Central memory CD8-positive, alpha-beta T cell (primary cell): Measurements from ENCODE around the gene KIAA1217.

ENCODE experiments used
- ATAC-seq: fragments of 150-1000 bp; cut with Tn5 transposase; replicated peaks from 2 replicates; pipeline ENCODE4 v1.10.0; 2022; ENCODE audit warnings: mild to moderate bottlenecking, moderate FRiP score, moderate number of reproducible peaks; ENCODE audit not compliant: poor library complexity, severe bottlenecking; ENCODE audit errors: extremely low read depth
- DNase-seq, 2 donors: peaks; one replicate each; pipeline ENCODE4 v3.0.0; 2021; ENCODE audit warnings: low spot score in 2 of 2
- H3K27ac Mint-ChIP-seq: one replicate; pipeline ENCODE4 v1.8.0; 2022; ENCODE audit warnings: low read depth, mild to moderate bottlenecking, moderate library complexity, mixed read lengths
- H3K27me3 Mint-ChIP-seq: one replicate; pipeline ENCODE4 v1.8.0; 2022; ENCODE audit warnings: mixed read lengths
- H3K36me3 Mint-ChIP-seq: one replicate; pipeline ENCODE4 v1.8.0; 2022; ENCODE audit warnings: mild to moderate bottlenecking, moderate library complexity, mixed read lengths; ENCODE audit not compliant: insufficient read depth
- H3K4me1 Mint-ChIP-seq: one replicate; pipeline ENCODE4 v1.8.0; 2022; ENCODE audit warnings: mixed read lengths
- H3K4me3 Mint-ChIP-seq: one replicate; pipeline ENCODE4 v1.8.0; 2022; ENCODE audit warnings: mild to moderate bottlenecking, moderate library complexity, mixed read lengths
- H3K9me3 Mint-ChIP-seq: one replicate; pipeline ENCODE4 v1.8.0; 2022; ENCODE audit warnings: mixed read lengths

Gene KIAA1217

DNA sequence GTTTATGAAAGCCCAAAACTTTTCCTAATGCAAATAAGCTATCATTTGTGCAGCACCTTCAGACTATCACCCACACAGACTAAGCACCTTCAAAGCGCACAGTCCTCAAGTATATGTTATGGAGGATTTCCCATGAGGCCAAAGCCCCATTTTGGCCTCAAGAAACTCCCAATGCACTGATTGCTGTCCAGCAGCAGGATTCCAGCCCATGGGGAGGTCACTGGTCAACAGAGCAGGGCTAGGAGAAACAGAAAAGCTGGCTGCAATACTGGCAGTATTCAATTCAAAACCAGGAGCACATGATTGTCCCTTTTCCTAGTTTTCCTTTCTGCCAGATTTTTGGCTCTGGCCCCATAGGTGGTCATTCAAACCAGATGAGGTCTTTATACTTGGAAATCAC, 24.5 kb upstream of the KIAA1217 start:
- DNase-seq (no peak), ATAC-seq (no peak)

DNA sequence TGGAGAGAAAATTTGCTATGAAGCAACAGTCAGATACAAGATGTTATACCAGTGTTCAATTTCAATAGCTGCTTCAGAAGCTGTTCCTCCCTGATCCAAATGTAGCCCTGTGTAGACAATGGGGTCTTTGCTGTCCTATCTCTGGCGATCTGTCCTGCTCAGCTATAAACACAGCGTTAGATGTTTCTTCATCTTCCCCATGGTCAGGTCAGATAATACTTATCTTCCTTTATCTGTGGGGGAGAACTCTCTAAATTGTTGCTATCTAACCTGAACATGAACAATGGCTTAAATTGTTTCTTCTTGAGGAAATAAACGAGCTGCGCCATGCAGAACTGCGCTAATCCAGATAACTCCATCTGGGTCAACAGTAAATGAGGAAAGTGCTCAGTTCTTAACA, 15.6 kb upstream of the KIAA1217 start:
- no peak overlapping the region for H3K27ac Mint-ChIP-seq
- DNase-seq = no peak
- H3K27me3 Mint-ChIP-seq = no peaks in the 10 kb centered on the region
- no peaks in the 10 kb centered on the region for H3K4me1 Mint-ChIP-seq
- no peak for ATAC-seq
- H3K4me3 Mint-ChIP-seq = no peak overlapping the region
- H3K9me3 Mint-ChIP-seq = no peaks in the 10 kb centered on the region
- H3K36me3 Mint-ChIP-seq = no peaks in the 10 kb centered on the region

More for the DNA sequence above, 24.5 kb upstream of the KIAA1217 start:
- Mint-ChIP-seq H3K27ac (no peak overlapping the region), H3K9me3 (peaks cover 4% of the 10 kb centered on the region), H3K4me1 (no peaks in the 10 kb centered on the region), H3K4me3 (no peak overlapping the region), H3K27me3 (no peaks in the 10 kb centered on the region), H3K36me3 (no peaks in the 10 kb centered on the region)

DNA sequence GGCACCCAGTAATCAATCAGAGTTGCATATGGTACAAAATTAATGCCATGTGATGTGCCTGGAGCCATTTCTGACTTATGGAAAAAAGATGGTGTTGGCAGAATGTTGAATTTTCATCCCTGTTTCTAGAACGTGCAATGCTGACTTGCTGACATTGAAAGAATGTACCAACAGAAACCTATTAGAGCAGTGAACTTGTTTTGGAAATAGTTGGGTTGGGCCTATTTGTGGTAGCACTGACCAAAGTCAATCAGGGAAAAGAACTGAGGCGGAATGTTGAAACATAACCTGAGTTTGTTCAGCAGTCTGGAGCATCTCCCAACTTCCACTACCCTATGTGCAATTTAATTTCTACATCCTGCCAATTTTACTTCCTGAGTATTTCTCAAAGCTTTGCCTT, 11.7 kb upstream of the KIAA1217 start:
- Mint-ChIP-seq H3K27ac (no peak overlapping the region), H3K4me1 (no peaks in the 10 kb centered on the region), H3K9me3 (no peaks in the 10 kb centered on the region)

GRCh38 chr10:24201503-24202180, 7.3 kb upstream of the KIAA1217 start:
- Mint-ChIP-seq H3K27me3 (peaks cover 9% of the 10 kb centered on the region), H3K9me3 (no peaks in the 10 kb centered on the region), H3K27ac (no peak overlapping the region), H3K36me3 (no peaks in the 10 kb centered on the region), H3K4me3 (no peak overlapping the region), H3K4me1 (no peaks in the 10 kb centered on the region)
- ATAC-seq (no peak), DNase-seq (no peak)

More for the DNA sequence above, 11.7 kb upstream of the KIAA1217 start:
- no peak overlapping the region for H3K4me3 Mint-ChIP-seq
- ATAC-seq = no peak
- no peaks in the 10 kb centered on the region for H3K27me3 Mint-ChIP-seq
- no peaks in the 10 kb centered on the region for H3K36me3 Mint-ChIP-seq
- no peak for DNase-seq

DNA sequence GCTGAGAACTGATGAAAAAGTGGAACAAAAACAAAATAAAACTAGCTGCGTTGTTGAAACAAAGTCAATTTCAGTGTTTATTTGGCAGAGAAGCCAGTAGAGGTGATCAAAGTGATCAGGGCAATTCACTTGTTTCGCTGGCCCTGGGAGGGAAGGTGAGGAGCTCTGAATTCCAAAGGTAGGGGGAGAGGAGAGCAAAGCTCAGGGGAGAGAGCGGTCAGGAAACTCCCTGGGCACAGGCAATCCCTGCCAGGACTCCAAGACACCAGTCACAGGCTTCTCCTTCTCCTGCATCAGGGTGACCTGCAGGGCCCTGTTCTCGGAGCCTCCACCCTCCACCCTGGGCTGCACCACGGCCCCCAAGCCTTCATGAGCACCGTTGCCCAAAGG, 6.8 kb upstream of the KIAA1217 start:
- Mint-ChIP-seq H3K27ac (no peak overlapping the region), H3K9me3 (no peaks in the 10 kb centered on the region), H3K27me3 (peaks cover 13% of the 10 kb centered on the region), H3K36me3 (no peaks in the 10 kb centered on the region), H3K4me1 (no peaks in the 10 kb centered on the region), H3K4me3 (no peak overlapping the region)
- ATAC-seq = no peak
- no peak for DNase-seq

DNA sequence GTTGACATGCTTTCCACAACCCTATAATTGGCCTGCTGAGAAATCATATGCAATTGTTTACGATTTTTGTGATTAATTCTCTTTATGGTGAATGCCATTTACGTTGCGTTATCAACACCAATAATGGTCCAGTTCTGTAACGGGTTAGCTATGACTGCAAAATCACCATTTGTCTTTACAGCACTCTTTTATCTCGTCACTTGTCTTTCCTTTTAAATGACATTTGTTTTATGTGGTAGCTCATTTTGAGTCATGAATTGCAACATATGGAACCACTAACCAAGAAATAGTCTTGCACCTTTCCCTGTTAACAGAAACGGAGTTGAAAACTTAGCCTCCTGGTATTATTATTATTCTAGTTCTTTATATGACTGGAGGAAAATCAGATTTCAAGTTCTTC, 3.1 kb upstream of the KIAA1217 start:
- Mint-ChIP-seq H3K4me1 (no peaks in the 10 kb centered on the region), H3K27me3 (peaks cover 49% of the 10 kb centered on the region), H3K36me3 (peaks cover 2% of the 10 kb centered on the region), H3K9me3 (no peaks in the 10 kb centered on the region), H3K27ac (no peak overlapping the region), H3K4me3 (no peak overlapping the region)
- DNase-seq (no peak), ATAC-seq (no peak)

DNA sequence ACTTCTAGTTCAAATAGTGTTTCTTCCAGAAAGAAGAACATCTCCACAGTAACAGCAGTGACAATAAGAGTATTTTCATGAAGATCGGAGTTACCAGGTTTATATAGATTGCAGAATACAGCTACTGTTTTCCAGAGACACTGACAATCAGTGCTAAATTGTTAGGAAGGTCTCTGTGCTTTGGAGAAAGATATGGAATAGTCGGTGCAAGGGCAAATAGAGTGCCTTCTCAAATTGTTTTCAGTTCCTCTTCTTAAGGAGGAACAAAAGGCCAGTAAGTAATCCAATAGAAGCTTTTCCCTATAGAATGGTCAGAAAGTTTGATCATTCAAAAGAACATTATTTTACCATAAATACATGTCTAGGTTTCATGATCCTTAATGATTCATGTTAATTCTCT, 2.6 kb upstream of the KIAA1217 start:
- no peaks in the 10 kb centered on the region for H3K9me3 Mint-ChIP-seq
- H3K4me1 Mint-ChIP-seq = no peaks in the 10 kb centered on the region
- H3K4me3 Mint-ChIP-seq = no peak overlapping the region
- H3K36me3 Mint-ChIP-seq = peaks cover 2% of the 10 kb centered on the region
- peaks cover 49% of the 10 kb centered on the region for H3K27me3 Mint-ChIP-seq
- no peak for DNase-seq
- no peak for ATAC-seq
- no peak overlapping the region for H3K27ac Mint-ChIP-seq

- H3K27me3 Mint-ChIP-seq = peaks cover 49% of the 10 kb centered on the region
- H3K27ac Mint-ChIP-seq = no peak overlapping the region
- H3K9me3 Mint-ChIP-seq = no peaks in the 10 kb centered on the region
- ATAC-seq (no peak), DNase-seq (no peak)
- H3K36me3 Mint-ChIP-seq = peaks cover 2% of the 10 kb centered on the region
- no peak overlapping the region for H3K4me3 Mint-ChIP-seq
- H3K4me1 Mint-ChIP-seq = no peaks in the 10 kb centered on the region
These were observed 2.0 kb upstream of the KIAA1217 start for GRCh38 chr10:24206926-24207325.

GRCh38 chr10:24207341-24207740, 1.6 kb upstream of the KIAA1217 start:
- Mint-ChIP-seq H3K9me3 (no peaks in the 10 kb centered on the region), H3K27ac (no peak overlapping the region), H3K4me1 (no peaks in the 10 kb centered on the region), H3K4me3 (no peak overlapping the region), H3K36me3 (peaks cover 2% of the 10 kb centered on the region), H3K27me3 (peaks cover 49% of the 10 kb centered on the region)
- no peak for DNase-seq
- ATAC-seq = no peak

DNA sequence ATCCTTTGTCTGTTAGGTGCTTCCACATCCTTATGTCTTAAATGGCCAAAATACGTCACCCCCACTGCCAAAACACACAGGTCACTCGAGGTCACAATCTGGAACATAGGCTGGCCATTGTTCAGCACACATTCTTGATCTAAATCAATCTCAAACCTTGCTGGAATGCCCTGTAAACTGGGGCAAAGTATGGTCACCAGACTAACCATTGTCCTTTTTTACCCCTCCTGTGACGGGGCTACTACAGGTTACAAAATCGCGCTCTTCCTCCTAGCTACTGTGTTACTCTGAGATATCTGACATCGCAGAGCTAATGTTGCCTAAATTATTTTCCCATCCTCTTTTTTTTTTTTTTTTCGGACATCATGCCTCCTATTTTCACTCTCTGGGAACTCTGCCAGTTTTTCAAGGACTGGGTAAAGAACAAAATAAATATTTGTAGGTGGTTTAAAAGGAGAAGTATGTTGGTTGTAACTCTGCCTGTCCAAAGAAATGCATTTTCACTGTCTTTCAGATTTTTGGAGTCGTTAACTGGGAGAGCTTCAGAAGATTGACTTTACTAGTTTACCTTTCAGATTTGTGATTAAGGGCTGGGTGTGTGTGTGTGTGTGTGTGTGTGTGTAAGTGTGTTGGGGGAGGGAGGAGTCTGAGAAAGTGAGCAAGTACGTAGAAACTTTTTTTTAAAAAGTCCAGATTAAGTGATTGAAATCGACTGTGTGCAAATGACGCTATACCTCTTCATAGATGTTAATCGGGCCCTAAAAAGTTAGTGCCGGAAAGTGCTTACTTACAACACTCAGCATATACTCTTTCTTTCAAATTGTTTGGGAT, 942 bp upstream of the KIAA1217 start:
- ATAC-seq (no peak), DNase-seq (no peak)
- no peaks in the 10 kb centered on the region for H3K9me3 Mint-ChIP-seq
- no peaks in the 10 kb centered on the region for H3K4me1 Mint-ChIP-seq
- H3K36me3 Mint-ChIP-seq = peaks cover 2% of the 10 kb centered on the region
- H3K4me3 Mint-ChIP-seq = no peak overlapping the region
- H3K27me3 Mint-ChIP-seq = peaks cover 49% of the 10 kb centered on the region
- no peak overlapping the region for H3K27ac Mint-ChIP-seq

GRCh38 chr10:24209432-24209771, 464 bp downstream of the KIAA1217 start:
- H3K27me3 Mint-ChIP-seq = peaks cover 49% of the 10 kb centered on the region
- no peak overlapping the region for H3K27ac Mint-ChIP-seq
- H3K9me3 Mint-ChIP-seq = no peaks in the 10 kb centered on the region
- DNase-seq = no peak
- no peaks in the 10 kb centered on the region for H3K4me1 Mint-ChIP-seq
- H3K36me3 Mint-ChIP-seq = peaks cover 2% of the 10 kb centered on the region
- no peak overlapping the region for H3K4me3 Mint-ChIP-seq
- no peak for ATAC-seq

GRCh38 chr10:24209946-24210491, 1.1 kb downstream of the KIAA1217 start:
- Mint-ChIP-seq H3K27ac (no peak overlapping the region), H3K36me3 (peaks cover 2% of the 10 kb centered on the region), H3K27me3 (peaks cover 49% of the 10 kb centered on the region), H3K9me3 (no peaks in the 10 kb centered on the region), H3K4me3 (no peak overlapping the region), H3K4me1 (no peaks in the 10 kb centered on the region)
- no peak for ATAC-seq
- DNase-seq = no peak

GRCh38 chr10:24210501-24210900, 1.6 kb downstream of the KIAA1217 start:
- DNase-seq (no peak), ATAC-seq (no peak)
- Mint-ChIP-seq H3K27ac (no peak overlapping the region), H3K4me3 (no peak overlapping the region), H3K27me3 (peaks cover 49% of the 10 kb centered on the region), H3K9me3 (no peaks in the 10 kb centered on the region), H3K36me3 (peaks cover 2% of the 10 kb centered on the region), H3K4me1 (no peaks in the 10 kb centered on the region)
